HepG2 (cell line): ENCODE measurements around the gene KCTD18. TPM values are rescaled to one million over a fixed set of nuclear protein-coding genes. Genes with fewer than 3 reads are reported as not detected.

Experiments
- ATAC-seq: fragments of 200-7000 bp; cut with Tn5 transposase; 3 replicates; pipeline ENCODE4 v1.9.1; 2020; ENCODE audit warnings: mild to moderate bottlenecking, moderate library complexity
- BruUV-seq: library from RNA; stranded (reverse); fragments of 400-500 nt; replicated peaks from 2 replicates; lab custom pipeline; 2021; lab: Mats Ljungman, UMichigan
- CTCF ChIA-PET: fragments of 300-600 bp; formaldehyde crosslinking; extraction: SDS; loops from one replicate; lab custom pipeline; 2021; ENCODE audit warnings: low total read pairs, inconsistent platforms, low intra/inter-chr PET ratio; lab: Yijun Ruan, JAX
- POLR2A ChIA-PET: fragments of 350-600 bp; sonication (Branson Sonifier 250); formaldehyde crosslinking; loops from one replicate; lab custom pipeline; 2020; ENCODE audit warnings: antibody characterized with exemption, inconsistent platforms; lab: Yijun Ruan, JAX
- DNase-seq: peaks from one replicate; pipeline ENCODE4 v3.0.0-alpha.2; 2015; ENCODE audit warnings: low spot score
- FAIRE-seq: peaks from 3 replicates; lab custom pipeline; 2011; peaks lifted over from hg19 to GRCh38; lab: Jason Lieb, UNC
- H2AFZ ChIP-seq: one replicate; pipeline ENCODE4 v1.6.1; 2011; ENCODE audit warnings: low read length, inconsistent platforms
- H3K27ac ChIP-seq: fragments of 300-600 bp; 3 replicates; pipeline ENCODE4 v1.8.0; 2011; ENCODE audit warnings: mixed run types, mild to moderate bottlenecking, mixed read lengths, low read length, inconsistent platforms; ENCODE audit not compliant: insufficient read depth; ENCODE audit errors: extremely low read length
- H3K27me3 ChIP-seq, 2 experiments: fragments of 200-600 bp in 1 of 2; 2 replicates in 1 of 2; 3 replicates in 1 of 2; pipeline versions ENCODE4 v1.6.0 to v1.8.0; 2011; ENCODE audit warnings: low read length in 2 of 2, mild to moderate bottlenecking in 2 of 2, moderate library complexity in 2 of 2, inconsistent platforms in 1 of 2; ENCODE audit not compliant: insufficient read depth in 2 of 2, control insufficient read depth in 1 of 2
- H3K36me3 ChIP-seq, 2 experiments: fragments of 200-600 bp in 1 of 2; replicated peaks in 1 of 2; 2 replicates in 1 of 2; 3 replicates in 1 of 2; pipeline versions ENCODE4 v1.5.1 to v1.8.0; 2011; ENCODE audit warnings: low read length in 2 of 2, inconsistent platforms in 1 of 2; ENCODE audit not compliant: insufficient read depth in 2 of 2, control insufficient read depth in 1 of 2
- H3K4me1 ChIP-seq: 2 replicates; pipeline ENCODE4 v1.5.1; 2012; ENCODE audit warnings: low read length, inconsistent platforms; ENCODE audit not compliant: insufficient read depth
- H3K4me2 ChIP-seq: 2 replicates; pipeline ENCODE4 v1.6.0; 2011; ENCODE audit warnings: low read depth, low read length, inconsistent platforms
- H3K4me3 ChIP-seq, 3 experiments: fragments of 200-600 bp in 1 of 3; sonication (generic), shearing (Covaris generic) in 1 of 3; replicated peaks in 1 of 3; 2 replicates each; pipeline ENCODE4 v1.5.1; 2011 to 2016; ENCODE audit warnings: low read length in 3 of 3, inconsistent platforms in 2 of 3, low read depth in 2 of 3, mild to moderate bottlenecking in 2 of 3, control low read depth in 1 of 3, mixed read lengths in 1 of 3; ENCODE audit not compliant: insufficient read depth in 1 of 3
- H3K79me2 ChIP-seq: one replicate; pipeline ENCODE4 v1.6.1; 2011; ENCODE audit warnings: low read length, inconsistent platforms; ENCODE audit not compliant: insufficient read depth
- H3K9ac ChIP-seq: 2 replicates; pipeline ENCODE4 v1.6.0; 2011; ENCODE audit warnings: mild to moderate bottlenecking, low read depth, low read length, inconsistent platforms; ENCODE audit not compliant: insufficient read depth
- H3K9me3 ChIP-seq: 2 replicates; pipeline ENCODE4 v1.5.1; 2012; ENCODE audit warnings: mild to moderate bottlenecking, low read length
- H4K20me1 ChIP-seq: 2 replicates; pipeline ENCODE4 v1.6.0; 2011; ENCODE audit warnings: inconsistent platforms, mild to moderate bottlenecking, low read length, moderate library complexity; ENCODE audit not compliant: insufficient read depth
- CERS6 ChIP-seq: sonication (generic); formaldehyde crosslinking; IDR thresholded peaks from 2 replicates; pipeline ENCODE4 v1.5.0; 2020; ENCODE audit warnings: missing genetic modification reagents
- RBM22 ChIP-seq: fragments of 200-400 bp; formaldehyde crosslinking; optimal IDR thresholded peaks from 2 replicates; pipeline ENCODE3; 2017; ENCODE audit warnings: mild to moderate bottlenecking, low read length, moderate library complexity
- TRIM22 ChIP-seq: fragments of 450-650 bp; IDR thresholded peaks from 2 replicates; pipeline ENCODE4 v1.6.1; 2017
- ZFP41 ChIP-seq: sonication (generic); formaldehyde crosslinking; IDR thresholded peaks from 2 replicates; pipeline ENCODE4 v1.4.0; 2020; ENCODE audit warnings: mild to moderate bottlenecking, missing genetic modification reagents, borderline replicate concordance
- ZNF18 ChIP-seq: sonication (generic); formaldehyde crosslinking; IDR thresholded peaks from 2 replicates; pipeline ENCODE4 v1.8.0; 2022; ENCODE audit warnings: mild to moderate bottlenecking, missing genetic modification reagents; ENCODE audit not compliant: insufficient replicate concordance
- ZNF224 ChIP-seq: sonication (generic); formaldehyde crosslinking; IDR thresholded peaks from 2 replicates; pipeline ENCODE4 v1.5.0; 2020; ENCODE audit warnings: mild to moderate bottlenecking, missing genetic modification reagents
- ZNF256 ChIP-seq: sonication (generic); formaldehyde crosslinking; conservative IDR thresholded peaks from 2 replicates; pipeline ENCODE4 v1.4.0; 2020; ENCODE audit warnings: missing genetic modification reagents
- ZNF775 ChIP-seq: sonication (generic); formaldehyde crosslinking; IDR thresholded peaks from 2 replicates; pipeline ENCODE4 v1.4.0; 2020; ENCODE audit warnings: missing genetic modification reagents, mild to moderate bottlenecking, moderate library complexity, borderline replicate concordance
- ZNF816 ChIP-seq: sonication (generic); formaldehyde crosslinking; IDR thresholded peaks from 2 replicates; pipeline ENCODE4 v1.8.0; 2022; ENCODE audit warnings: missing genetic modification reagents, mild to moderate bottlenecking, borderline replicate concordance
- WGBS: methylation state at CpG from one replicate; pipeline ENCODE4 v1.1.6; 2017; ENCODE audit warnings: low lambda C conversion rate; 5-methylcytosine and 5-hydroxymethylcytosine counted together
- in situ Hi-C: cut with HindIII; loops from 2 replicates; pipeline ENCODE4 v1.10.0; 2017; ENCODE audit warnings: low pct_unique_long_range_greater_than_20kb; ENCODE audit not compliant: extremely low pct_ligation_motif_present
- intact Hi-C: fragments of 100-400 bp; cut with micrococcal nuclease; formaldehyde crosslinking; loops from one replicate; pipeline ENCODE4 v1.10.0; 2022; ENCODE audit not compliant: unreplicated experiment
- polyA plus RNA-seq, 8 experiments: library from polyadenylated mRNA; depleted of rRNA in 3 of 8; stranded (reverse) in 7 of 8; unstranded in 1 of 8; fragments of >200 nt; fragmentation: Illumina TruSeq in 4 of 8; extraction: Trizol in 4 of 8; gene quantifications; 2 replicates each; pipeline versions ENCODE4 v1.2.1 to v1.2.3, GENCODE V29; 2011 to 2016; ENCODE audit warnings: low read depth in 4 of 8, missing spikeins in 1 of 8, mixed read lengths in 1 of 8; ENCODE audit not compliant: insufficient read depth in 1 of 8
- total RNA-seq, 5 experiments: library from RNA; depleted of rRNA; stranded (reverse); fragments of >200 nt; fragmentation: Illumina TruSeq; extraction: Trizol; gene quantifications; 2 replicates each; pipeline ENCODE4 v1.2.3, GENCODE V29; 2016; ENCODE audit warnings: low read depth in 1 of 5

KCTD18 gene
- total and polyA plus RNA-seq, 2 of the 13 experiments (the other 11 are each of a cell fraction or from before 2014, with no cell fraction given) = 2.2 to 7.1 TPM

- ATAC-seq = no peak
- TF ChIP-seq TRIM22 = no peak
- no peak for TF ChIP-seq ZNF256 (CRISPR knock-in tag)
- peak; percentile 96 for TF ChIP-seq RBM22
- no peak for TF ChIP-seq ZNF816 (CRISPR knock-in tag)
- no peak for TF ChIP-seq CERS6 (CRISPR knock-in tag)
- TF ChIP-seq ZNF18 = no peak
- TF ChIP-seq ZFP41 (CRISPR knock-in tag) = no peak
- no peak for TF ChIP-seq ZNF775 (CRISPR knock-in tag)
- TF ChIP-seq ZNF224 (CRISPR knock-in tag) = no peak
- Histone ChIP-seq H4K20me1 (0 out of 2 replicates have a peak, but pooled peaks cover 3% of the 10 kb centered on the region), H3K9ac (no peak overlapping the region), H3K4me2 (no peak overlapping the region), H3K4me1 (no peaks in the 10 kb centered on the region), H3K9me3 (no peaks in the 10 kb centered on the region), H3K27ac (no peak overlapping the region), H2AFZ (no peak overlapping the region), H3K36me3 (peaks cover 64 to 95% of the 10 kb centered on the region in 2 experiments), H3K27me3 (no peaks in the 10 kb centered on the region), H3K4me3 (no peak overlapping the region), H3K79me2 (no peaks in the 10 kb centered on the region)
- CTCF ChIA-PET = interaction anchor here (1.0 kb wide), 1 partner anchor 417 kb away, joined by 3 read pairs; no protein-coding TSS in a partner anchor
- intact Hi-C loops = no loop called here
- BruUV-seq = no TSS peak
- in situ Hi-C loops = no loop called here
- POLR2A ChIA-PET = no interaction called here
- WGBS = 93% methylated on average over 8 of the region's 8 CpGs
- FAIRE-seq = no peak
- no peak for DNase-seq
Measured at GRCh38 chr2:200471928-200472645, 37.8 kb downstream of the KCTD18 start.
